ENCODE data around the gene FES.
"Not testable (repeated sequence)": the region's sequence is repeated elsewhere in the genome, so short reads cannot be mapped to it uniquely, and the experiment has no call there.

FES gene

DNA sequence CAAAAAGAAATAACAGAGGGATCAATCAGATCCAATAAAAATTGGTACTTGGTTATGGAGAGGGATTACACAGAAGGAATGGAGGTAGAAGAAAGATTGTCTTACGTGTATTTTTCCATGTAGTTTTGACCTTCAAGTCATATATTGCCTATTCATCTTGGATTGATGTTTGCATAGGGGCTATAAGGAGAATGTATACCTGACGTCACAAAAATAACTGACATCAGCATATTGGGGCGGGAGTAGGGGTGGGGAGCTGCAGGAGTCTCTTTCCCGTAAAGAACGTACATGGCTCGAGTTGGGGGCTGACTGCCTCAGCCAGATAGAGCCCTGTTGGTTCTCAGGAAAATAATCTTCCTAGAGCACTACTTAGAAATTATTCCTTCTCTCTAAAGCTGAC lies 21.8 kb upstream of the FES start:
- no peak for DNase-seq (ENCODE audit: low spot score)

- DNase-seq (ENCODE audit: low spot score), result no peak
These were observed 21.1 kb upstream of the FES start for GRCh38 chr15:90862964-90863778.

DNA sequence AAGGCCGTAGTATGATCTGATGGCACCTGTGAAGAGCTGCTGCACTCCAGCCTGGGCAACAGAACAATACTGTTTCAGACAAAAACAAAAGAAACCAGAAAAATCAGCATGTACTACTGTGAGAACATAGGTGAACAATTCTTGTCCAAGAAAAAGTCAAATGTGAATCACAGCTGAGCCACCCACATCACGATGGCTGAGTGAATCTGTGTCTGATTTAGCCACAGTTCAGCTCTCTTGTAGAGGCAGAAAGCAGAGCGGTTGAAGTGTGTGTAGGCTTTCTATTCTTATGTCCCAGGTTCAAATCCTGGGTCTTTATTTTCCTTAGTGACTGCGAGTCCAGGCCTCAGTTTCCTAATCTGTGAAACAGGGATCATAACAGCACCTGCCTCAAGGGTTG lies 20.3 kb upstream of the FES start:
- no peak for DNase-seq (ENCODE audit: low spot score)

GRCh38 chr15:90864507-90864906 lies 19.8 kb upstream of the FES start:
- DNase-seq (ENCODE audit: low spot score), result no peak

DNA sequence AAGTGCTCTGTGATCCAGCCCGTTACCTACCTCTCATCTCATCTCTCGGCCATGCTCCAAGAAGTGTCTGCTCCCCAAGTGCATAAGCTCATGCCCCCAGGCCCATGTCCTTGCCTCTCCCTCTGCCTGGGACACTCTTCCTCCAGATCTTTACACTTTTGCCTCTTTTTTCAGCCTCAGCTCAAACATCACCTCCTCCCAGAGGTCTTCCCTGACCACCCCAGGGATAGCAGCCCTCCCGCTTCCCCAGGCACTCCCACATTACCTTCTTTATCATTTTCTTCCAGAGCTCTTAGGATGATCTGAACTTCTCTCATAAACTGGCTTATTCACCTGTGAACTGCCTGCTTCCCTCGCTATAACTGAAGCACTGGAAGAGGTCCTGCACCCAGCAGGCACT lies 18.6 kb upstream of the FES start:
- DNase-seq (ENCODE audit: low spot score), result no peak

GRCh38 chr15:90866161-90866715 lies 18.1 kb upstream of the FES start:
- no peak for DNase-seq (ENCODE audit: low spot score)

DNA sequence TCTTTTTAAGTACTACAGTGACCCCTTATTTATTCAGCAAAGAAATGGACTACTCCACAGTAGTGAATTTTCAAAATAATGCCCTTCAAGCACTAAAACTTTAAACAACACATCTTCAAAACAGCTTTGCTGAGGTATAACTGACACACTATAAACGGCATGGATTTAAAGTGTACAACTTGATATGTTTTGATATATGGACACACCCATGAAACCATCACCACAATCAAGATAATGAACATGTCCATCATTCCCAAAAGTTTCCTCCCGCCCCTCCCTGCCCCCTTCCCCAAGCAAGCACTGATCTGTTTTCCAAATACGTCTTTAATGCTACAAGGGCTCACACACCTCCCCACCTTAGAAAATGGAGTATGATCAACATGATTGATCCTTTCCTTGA lies 17.5 kb upstream of the FES start:
- no peak for DNase-seq (ENCODE audit: low spot score)

DNA sequence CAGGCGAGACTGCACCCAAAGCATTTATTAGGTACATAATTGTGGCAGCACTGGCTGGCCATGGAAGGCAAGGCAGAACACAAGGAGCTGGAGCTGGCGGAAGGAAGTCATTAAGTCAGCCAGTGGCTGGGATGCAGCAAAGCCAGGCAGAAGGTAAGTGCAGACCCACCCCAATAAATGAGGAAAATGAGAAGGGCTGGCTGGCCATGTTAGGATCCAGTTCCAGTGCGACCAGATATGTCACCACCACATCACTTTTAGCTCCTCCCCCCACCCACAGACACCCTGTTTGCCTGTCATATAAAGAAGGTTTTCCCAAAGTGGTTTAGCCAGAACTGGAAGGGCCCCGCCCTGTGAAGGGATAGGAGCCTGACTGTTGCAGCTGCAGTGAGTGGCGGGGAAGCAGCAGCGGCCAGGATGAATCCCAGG lies 16.0 kb upstream of the FES start, which contains the start of gene FURIN:
TSS of gene FURIN (plus strand) at position 328 of the 429 bp plus-strand sequence. CDS start 7,153 bp downstream, outside the sequence.
- no peak for DNase-seq (ENCODE audit: low spot score)

DNA sequence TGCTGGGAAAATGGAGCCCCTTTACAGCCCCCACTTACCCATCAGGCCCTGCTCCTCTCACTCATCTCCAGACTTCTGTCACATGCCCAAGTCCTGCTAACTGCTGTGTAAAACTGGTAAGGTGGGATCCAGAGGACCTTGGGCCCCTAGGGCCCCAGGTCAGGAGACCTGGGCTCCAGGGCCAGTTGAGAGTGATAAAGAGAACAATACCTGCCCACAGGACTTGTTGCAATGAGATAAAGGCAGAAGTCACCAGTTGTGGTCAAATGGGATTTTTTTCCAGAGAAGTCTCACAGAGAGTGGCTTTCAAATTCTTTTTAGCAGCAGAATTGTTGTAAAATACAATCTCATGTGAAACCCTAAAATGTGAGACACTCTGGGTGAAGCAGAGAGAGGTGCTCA lies 15.2 kb upstream of the FES start:
- DNase-seq (ENCODE audit: low spot score), result no peak

DNA sequence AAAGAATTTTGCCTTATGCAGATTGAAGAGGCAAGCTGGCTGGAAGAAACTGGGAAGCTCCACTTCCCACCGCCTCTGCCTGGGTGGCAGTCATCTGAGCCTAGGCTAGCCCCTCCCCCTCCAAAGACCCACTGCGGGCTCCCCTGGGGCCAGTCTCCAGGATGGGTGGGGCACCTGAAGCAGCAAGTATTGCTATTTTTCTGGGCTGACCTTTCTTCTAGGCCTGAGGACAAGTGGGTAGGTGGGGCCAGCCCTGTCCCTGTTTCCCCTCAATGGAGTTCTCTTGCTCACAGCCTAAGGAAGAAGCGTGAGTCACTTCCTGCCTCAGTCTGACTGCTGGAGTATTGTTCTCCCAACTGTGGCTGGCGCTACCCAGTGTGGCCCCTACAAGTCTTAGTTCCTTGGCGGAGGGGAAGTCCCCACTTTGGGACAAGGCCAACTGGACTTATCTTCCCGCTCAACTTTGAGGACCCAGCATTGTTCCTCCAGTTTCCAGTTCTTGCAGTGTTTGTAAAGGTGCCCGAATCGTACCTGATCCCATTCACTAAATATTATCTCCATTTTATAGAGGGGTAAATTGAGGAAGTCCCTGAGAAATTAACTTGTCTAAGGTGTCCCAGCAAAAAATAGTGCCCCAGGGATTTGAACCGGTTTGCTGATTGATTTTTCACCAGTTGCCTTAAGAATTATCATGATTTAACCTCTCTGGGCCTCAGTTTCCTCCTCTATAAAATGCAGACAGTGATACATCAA lies 14.5 kb upstream of the FES start:
- DNase-seq (ENCODE audit: low spot score), result no peak

GRCh38 chr15:90870354-90871138 lies 13.8 kb upstream of the FES start:
- DNase-seq (ENCODE audit: low spot score), result no peak

GRCh38 chr15:90871139-90871715 lies 13.1 kb upstream of the FES start:
- peak; percentile 60 for DNase-seq (ENCODE audit: low spot score)

DNA sequence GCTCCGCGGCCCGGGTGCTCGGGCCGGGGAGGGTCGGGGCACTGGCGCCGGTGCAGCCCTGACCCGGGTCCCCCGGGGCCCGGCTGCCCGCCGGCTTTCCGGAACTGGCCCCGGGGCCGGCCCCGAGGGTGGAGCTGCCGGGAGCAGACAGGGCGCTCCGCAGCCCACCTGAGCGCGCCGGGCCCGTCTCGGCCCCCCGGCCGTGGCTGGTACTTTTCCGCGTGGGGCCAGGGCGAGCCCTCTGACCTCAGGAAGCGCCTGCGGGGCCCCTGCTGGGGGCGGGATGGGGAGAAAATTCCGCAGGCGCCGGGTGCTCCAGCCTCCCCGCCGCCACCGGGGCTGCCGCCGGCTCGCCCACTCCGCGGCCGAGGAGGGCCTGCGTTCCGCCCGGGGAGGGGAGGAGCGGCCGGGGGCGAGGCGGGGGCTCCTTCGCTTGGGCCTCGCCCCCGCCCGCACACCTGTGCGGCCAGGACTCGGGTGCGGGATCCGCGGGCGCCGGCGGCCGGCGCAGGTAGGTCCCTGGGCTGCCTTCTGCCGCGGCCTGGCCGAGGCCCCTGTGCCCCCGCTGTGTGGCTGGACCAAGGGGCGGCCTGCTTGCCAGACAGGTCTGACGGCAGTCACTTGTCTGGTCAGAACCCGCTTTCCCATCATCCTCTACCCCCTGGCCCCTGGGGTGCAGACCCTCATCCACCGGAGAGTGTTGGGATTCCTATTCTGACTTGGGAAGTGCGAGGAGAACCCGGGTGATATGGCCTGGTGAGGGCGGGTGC lies 12.4 kb upstream of the FES start:
- peak; percentile 55 for DNase-seq (ENCODE audit: low spot score)

DNA sequence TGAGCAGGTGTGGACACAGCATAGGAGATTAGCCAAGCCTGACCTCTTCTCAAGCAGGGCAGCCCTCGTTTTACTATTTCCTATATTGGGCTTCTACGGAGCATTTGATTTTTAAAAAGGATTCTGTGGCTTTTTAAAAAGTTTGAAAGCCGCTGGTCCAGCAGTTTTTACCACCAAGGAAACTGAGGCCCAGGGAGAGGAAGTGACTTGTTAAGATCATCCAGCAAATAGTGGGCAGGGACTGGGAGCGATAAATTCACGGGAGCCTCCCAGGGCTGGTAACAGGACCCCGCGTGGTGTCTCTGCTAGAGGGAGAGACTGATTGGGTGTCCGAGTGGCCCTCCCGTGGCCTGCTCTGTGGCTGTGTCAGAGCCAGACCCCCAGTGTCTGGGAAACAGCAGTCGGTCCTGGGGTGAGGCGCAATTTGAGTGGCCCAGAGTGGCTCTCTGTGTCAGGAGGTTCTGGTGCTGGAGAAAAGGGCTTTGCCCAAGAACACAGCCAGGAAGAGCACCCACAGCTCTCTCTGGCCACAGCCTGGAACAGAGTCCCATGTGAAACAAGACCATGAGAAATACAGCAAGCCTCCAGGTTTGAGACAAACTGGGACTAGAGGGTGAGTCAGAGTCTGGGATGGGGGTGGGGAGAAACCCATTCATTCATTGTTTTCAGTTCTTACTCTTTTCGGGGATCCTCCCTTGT lies 11.7 kb upstream of the FES start:
- DNase-seq (ENCODE audit: low spot score), result peak; percentile 83

GRCh38 chr15:90873488-90873997 lies 10.8 kb upstream of the FES start:
- no peak for DNase-seq (ENCODE audit: low spot score)

GRCh38 chr15:90873998-90874605 lies 10.2 kb upstream of the FES start:
- no peak for DNase-seq (ENCODE audit: low spot score)

GRCh38 chr15:90874986-90875385 lies 9.3 kb upstream of the FES start:
- not testable (repeated sequence) for DNase-seq (ENCODE audit: low spot score)

GRCh38 chr15:90875549-90875981 lies 8.7 kb upstream of the FES start:
- DNase-seq (ENCODE audit: low spot score), result no peak

DNA sequence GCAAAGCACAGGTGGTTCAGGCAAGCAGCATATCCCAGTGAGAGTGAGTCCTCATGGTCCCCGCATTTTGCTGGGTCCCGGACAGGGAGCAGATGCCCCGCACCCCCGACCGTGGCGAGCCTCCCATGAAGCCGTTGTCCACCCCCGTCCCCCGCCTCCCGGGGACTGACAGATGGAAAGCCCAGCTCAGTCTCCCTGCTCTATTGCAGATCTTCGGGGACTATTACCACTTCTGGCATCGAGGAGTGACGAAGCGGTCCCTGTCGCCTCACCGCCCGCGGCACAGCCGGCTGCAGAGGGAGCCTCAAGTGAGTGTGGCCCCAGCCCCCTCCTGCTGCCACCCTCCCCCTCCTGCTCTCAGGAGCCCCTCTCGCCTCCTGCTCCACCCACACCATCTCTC lies 8.3 kb upstream of the FES start:
- no peak for DNase-seq (ENCODE audit: low spot score)
